RWPE1 (cell line): ENCODE data around the gene SP140L.
A peak's percentile ranks its signal among the peaks of the same experiment; 100 is the strongest.

Source experiments
- CTCF ChIA-PET: fragments of 350-600 bp; sonication (Branson Sonifier 250); formaldehyde crosslinking; extraction: SDS; loops from one replicate; lab custom pipeline; 2021; lab: Yijun Ruan, JAX
- POLR2A ChIA-PET: fragments of 400-600 bp; formaldehyde crosslinking; extraction: SDS; loops from one replicate; lab custom pipeline; 2020; ENCODE audit warnings: antibody characterized with exemption; ENCODE audit not compliant: low non-redundant PET; lab: Yijun Ruan, JAX
- DNase-seq: peaks from one replicate; pipeline ENCODE4 v3.0.0; 2012; ENCODE audit warnings: low spot score
- H3K27ac ChIP-seq: fragments of 450-650 bp; 2 replicates; pipeline ENCODE4 v1.5.1; 2017
- CTCF ChIP-seq: fragments of 450-650 bp; conservative IDR thresholded peaks from 2 replicates; pipeline ENCODE4 v1.5.1; 2017; ENCODE audit warnings: low read depth, mild to moderate bottlenecking

SP140L gene

GRCh38 chr2:230410861-230411569 lies 84.0 kb downstream of the SP140L start:
- POLR2A ChIA-PET = no interaction called here
- CTCF ChIA-PET = no interaction called here
- no peak for TF ChIP-seq CTCF
- no peak for DNase-seq
- H3K27ac ChIP-seq = peak overlapping the region; percentile 77

GRCh38 chr2:230411570-230412370 lies 84.8 kb downstream of the SP140L start:
- DNase-seq = peak; percentile 70

GRCh38 chr2:230412371-230412711 lies 85.3 kb downstream of the SP140L start:
- DNase-seq = no peak
- ChIA-PET CTCF (interaction anchor here (1.1 kb wide), 1 partner anchor 343 kb away, joined by 3 read pairs; the partner anchor contains the start of gene SLC16A14), POLR2A (no interaction called here)
- TF ChIP-seq CTCF = no peak
- H3K27ac ChIP-seq = peak overlapping the region; percentile 77

More at GRCh38 chr2:230411570-230412370, 84.8 kb downstream of the SP140L start:
- no peak for TF ChIP-seq CTCF
- POLR2A ChIA-PET = no interaction called here
- CTCF ChIA-PET = interaction anchor here (0.7 to 1.1 kb wide), 2 partner anchors 343 to 386 kb away, joined by 3 read pairs; partner anchors contain the start of gene SLC16A14
- peak overlapping the region; percentile 77 for H3K27ac ChIP-seq

GRCh38 chr2:230412846-230413245 lies 85.9 kb downstream of the SP140L start:
- DNase-seq = no peak
- no peak for TF ChIP-seq CTCF
- ChIA-PET CTCF (interaction anchor here (1.1 kb wide), 1 partner anchor 344 kb away, joined by 3 read pairs; the partner anchor contains the start of gene SLC16A14), POLR2A (no interaction called here)
- H3K27ac ChIP-seq = no peak overlapping the region

GRCh38 chr2:230413479-230413878 lies 86.5 kb downstream of the SP140L start:
- ChIA-PET CTCF (no interaction called here), POLR2A (no interaction called here)
- no peak overlapping the region for H3K27ac ChIP-seq
- DNase-seq = no peak
- TF ChIP-seq CTCF = no peak

GRCh38 chr2:230414302-230414701 lies 87.3 kb downstream of the SP140L start:
- ChIA-PET POLR2A (no interaction called here), CTCF (no interaction called here)
- peak overlapping the region; percentile 92 for H3K27ac ChIP-seq
- no peak for TF ChIP-seq CTCF
- DNase-seq = peak; percentile 50
